Endothelial cell (in vitro differentiated cells): ENCODE measurements around the gene NNT. TPM values are rescaled to one million over a fixed set of nuclear protein-coding genes. Genes with fewer than 3 reads are reported as not detected.
"Not testable (repeated sequence)": the region's sequence is repeated elsewhere in the genome, so short reads cannot be mapped to it uniquely, and the experiment has no call there.

Experiments
- DNase-seq: peaks from one replicate; pipeline ENCODE4 v3.0.0; 2021; ENCODE audit warnings: low spot score
- H3K27ac Mint-ChIP-seq: one replicate; pipeline ENCODE4 v1.8.0; 2021; ENCODE audit warnings: mixed read lengths, inconsistent platforms; ENCODE audit not compliant: unreplicated experiment
- H3K27me3 Mint-ChIP-seq: one replicate; pipeline ENCODE4 v1.8.0; 2021; ENCODE audit warnings: mild to moderate bottlenecking, moderate library complexity, mixed read lengths, inconsistent platforms; ENCODE audit not compliant: unreplicated experiment
- H3K36me3 Mint-ChIP-seq: one replicate; pipeline ENCODE4 v1.8.0; 2021; ENCODE audit warnings: mild to moderate bottlenecking, low read depth, mixed read lengths, inconsistent platforms; ENCODE audit not compliant: unreplicated experiment
- H3K4me1 Mint-ChIP-seq: one replicate; pipeline ENCODE4 v1.8.0; 2021; ENCODE audit warnings: mild to moderate bottlenecking, mixed read lengths, inconsistent platforms; ENCODE audit not compliant: unreplicated experiment
- H3K4me3 Mint-ChIP-seq: one replicate; pipeline ENCODE4 v1.8.0; 2021; ENCODE audit warnings: mild to moderate bottlenecking, mixed read lengths, inconsistent platforms; ENCODE audit not compliant: unreplicated experiment
- H3K9me3 Mint-ChIP-seq: one replicate; pipeline ENCODE4 v1.8.0; 2021; ENCODE audit warnings: mixed read lengths, inconsistent platforms; ENCODE audit not compliant: unreplicated experiment
- CTCF ChIP-seq: fragments of 200-600 bp; sonication (generic); IDR thresholded peaks from one replicate; pipeline ENCODE4 v1.5.0; 2021; ENCODE audit warnings: antibody characterized with exemption; ENCODE audit not compliant: unreplicated experiment
- total RNA-seq: library from RNA; stranded (reverse); fragmentation: NEBNext Ultra II Directional; extraction: Animal tissue kit (Norgen Biotek cat#: 25700); gene quantifications from one replicate; pipeline ENCODE4 v1.2.1, GENCODE V29; 2021; ENCODE audit not compliant: unreplicated experiment

Gene NNT
- total RNA-seq, 1 donor from 2014 or later = 21.7 TPM

- H3K36me3 Mint-ChIP-seq = peaks cover 16% of the 10 kb centered on the region
- no peak for TF ChIP-seq CTCF
- H3K4me1 Mint-ChIP-seq = no peaks in the 10 kb centered on the region
- H3K4me3 Mint-ChIP-seq = no peak overlapping the region
- H3K9me3 Mint-ChIP-seq = peaks cover 8% of the 10 kb centered on the region
- H3K27me3 Mint-ChIP-seq = peaks cover 2% of the 10 kb centered on the region
- DNase-seq = no peak
- H3K27ac Mint-ChIP-seq = no peak overlapping the region
These were observed 88.9 kb downstream of the NNT start for GRCh38 chr5:43691893-43692292.

- peaks cover 8% of the 10 kb centered on the region for H3K9me3 Mint-ChIP-seq
- no peak overlapping the region for H3K4me3 Mint-ChIP-seq
- peaks cover 1% of the 10 kb centered on the region for H3K27me3 Mint-ChIP-seq
- TF ChIP-seq CTCF = no peak
- DNase-seq = no peak
- peaks cover 21% of the 10 kb centered on the region for H3K36me3 Mint-ChIP-seq
- H3K4me1 Mint-ChIP-seq = no peaks in the 10 kb centered on the region
- no peak overlapping the region for H3K27ac Mint-ChIP-seq
These were observed 90.4 kb downstream of the NNT start for GRCh38 chr5:43693411-43693810.

GRCh38 chr5:43694027-43694426 is 91.0 kb downstream of the NNT start:
- no peak overlapping the region for H3K4me3 Mint-ChIP-seq
- no peak for DNase-seq
- no peak overlapping the region for H3K27ac Mint-ChIP-seq
- no peaks in the 10 kb centered on the region for H3K4me1 Mint-ChIP-seq
- TF ChIP-seq CTCF = no peak
- peaks cover 1% of the 10 kb centered on the region for H3K27me3 Mint-ChIP-seq
- H3K36me3 Mint-ChIP-seq = peaks cover 21% of the 10 kb centered on the region
- H3K9me3 Mint-ChIP-seq = peaks cover 8% of the 10 kb centered on the region

GRCh38 chr5:43696444-43696843 is 93.5 kb downstream of the NNT start:
- not testable (repeated sequence) for DNase-seq, H3K27ac Mint-ChIP-seq, H3K9me3 Mint-ChIP-seq, H3K27me3 Mint-ChIP-seq, H3K4me1 Mint-ChIP-seq, H3K4me3 Mint-ChIP-seq
- H3K36me3 Mint-ChIP-seq = peaks cover 21% of the 10 kb centered on the region

- TF ChIP-seq CTCF = no peak
- H3K27me3 Mint-ChIP-seq = peaks cover 1% of the 10 kb centered on the region
- no peaks in the 10 kb centered on the region for H3K4me1 Mint-ChIP-seq
These were observed 96.9 kb downstream of the NNT start for GRCh38 chr5:43699910-43700309.

GRCh38 chr5:43700601-43701000 is 97.6 kb downstream of the NNT start:
- DNase-seq = no peak
- no peak overlapping the region for H3K4me3 Mint-ChIP-seq
- H3K4me1 Mint-ChIP-seq = no peaks in the 10 kb centered on the region
- TF ChIP-seq CTCF = no peak
- H3K36me3 Mint-ChIP-seq = peaks cover 9% of the 10 kb centered on the region
- H3K27ac Mint-ChIP-seq = no peak overlapping the region
- peaks cover 3% of the 10 kb centered on the region for H3K9me3 Mint-ChIP-seq
- peaks cover 1% of the 10 kb centered on the region for H3K27me3 Mint-ChIP-seq

More at GRCh38 chr5:43699910-43700309, 96.9 kb downstream of the NNT start:
- no peak for DNase-seq
- Mint-ChIP-seq H3K27ac (no peak overlapping the region), H3K9me3 (peaks cover 4% of the 10 kb centered on the region), H3K36me3 (peaks cover 14% of the 10 kb centered on the region), H3K4me3 (no peak overlapping the region)
